Subcutaneous adipose tissue (tissue), 4 donors: Measurements from ENCODE around the gene SPDYE3. TPM values are rescaled to one million over a fixed set of nuclear protein-coding genes. Genes with fewer than 3 reads are reported as not detected.

Experiments
- small RNA-seq: library from RNA; depleted of rRNA; stranded (forward); fragments of <200 nt; gene quantifications from one replicate; pipeline ENCODE3, GENCODE V24; 2016
- total RNA-seq, 4 donors: library from RNA; depleted of rRNA; stranded (reverse); fragments of >200 nt; gene quantifications; one replicate each; pipeline ENCODE4 v1.1.0, GENCODE V29; 2016
- TF ChIP-seq, protein P1 (sequence below): fragments of 450-650 bp; IDR thresholded peaks from one replicate; pipeline ENCODE4 v1.5.1; 2016; ENCODE audit warnings: low read depth, mild to moderate bottlenecking, control low read depth, antibody characterized with exemption, moderate library complexity

Gene SPDYE3
- total RNA-seq, 4 donors from 2014 or later: not detected

- TF ChIP-seq, protein P1, sequence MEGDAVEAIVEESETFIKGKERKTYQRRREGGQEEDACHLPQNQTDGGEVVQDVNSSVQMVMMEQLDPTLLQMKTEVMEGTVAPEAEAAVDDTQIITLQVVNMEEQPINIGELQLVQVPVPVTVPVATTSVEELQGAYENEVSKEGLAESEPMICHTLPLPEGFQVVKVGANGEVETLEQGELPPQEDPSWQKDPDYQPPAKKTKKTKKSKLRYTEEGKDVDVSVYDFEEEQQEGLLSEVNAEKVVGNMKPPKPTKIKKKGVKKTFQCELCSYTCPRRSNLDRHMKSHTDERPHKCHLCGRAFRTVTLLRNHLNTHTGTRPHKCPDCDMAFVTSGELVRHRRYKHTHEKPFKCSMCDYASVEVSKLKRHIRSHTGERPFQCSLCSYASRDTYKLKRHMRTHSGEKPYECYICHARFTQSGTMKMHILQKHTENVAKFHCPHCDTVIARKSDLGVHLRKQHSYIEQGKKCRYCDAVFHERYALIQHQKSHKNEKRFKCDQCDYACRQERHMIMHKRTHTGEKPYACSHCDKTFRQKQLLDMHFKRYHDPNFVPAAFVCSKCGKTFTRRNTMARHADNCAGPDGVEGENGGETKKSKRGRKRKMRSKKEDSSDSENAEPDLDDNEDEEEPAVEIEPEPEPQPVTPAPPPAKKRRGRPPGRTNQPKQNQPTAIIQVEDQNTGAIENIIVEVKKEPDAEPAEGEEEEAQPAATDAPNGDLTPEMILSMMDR: no peak
These were observed 59.7 kb downstream of the SPDYE3 start for GRCh38 chr7:100367251-100367620.

DNA sequence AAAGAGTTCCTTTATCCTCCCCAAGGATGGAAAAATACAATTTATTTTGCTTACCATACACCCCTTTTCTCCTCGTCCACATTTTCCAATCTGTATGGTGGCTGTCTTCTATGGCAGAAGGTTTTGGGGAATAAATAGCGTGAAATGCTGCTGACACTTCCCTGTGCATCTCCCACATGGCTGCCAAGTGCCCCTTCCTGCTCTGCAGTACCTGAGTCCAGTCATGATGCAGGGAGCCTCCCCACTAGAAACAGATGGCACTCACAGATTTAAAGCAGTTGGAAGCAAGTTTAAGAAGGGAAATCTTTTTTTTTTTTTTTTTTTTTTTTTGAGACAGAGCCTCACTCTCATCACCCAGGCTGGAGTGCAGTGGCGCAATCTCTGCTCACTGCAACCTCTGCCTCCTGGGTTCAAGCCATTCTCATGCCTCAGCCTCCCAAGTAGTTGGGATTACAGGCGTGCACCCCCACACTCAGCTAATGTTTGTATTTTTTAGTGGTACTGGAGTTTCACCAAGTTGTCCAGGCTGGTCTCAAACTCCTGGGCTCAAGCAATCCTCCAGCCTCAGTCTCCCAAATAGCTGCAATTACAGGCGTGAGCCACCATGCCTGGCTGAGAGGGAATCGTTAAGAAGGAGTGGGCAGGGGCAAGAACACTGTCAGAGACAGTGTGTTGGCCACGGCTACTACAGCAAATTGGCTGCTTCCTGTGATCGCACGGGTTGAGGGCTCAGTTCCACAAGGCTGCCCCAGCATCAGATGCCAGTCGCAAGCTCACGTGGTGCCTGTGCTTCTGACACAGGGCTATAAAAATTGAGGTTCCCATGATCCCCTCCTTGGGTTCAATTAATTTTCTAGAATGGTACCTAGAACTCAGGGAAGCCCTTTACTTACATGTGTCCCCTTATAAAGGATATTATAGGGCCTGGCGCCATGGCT, 60.4 kb downstream of the SPDYE3 start:
- TF ChIP-seq, protein P1: no peak

DNA sequence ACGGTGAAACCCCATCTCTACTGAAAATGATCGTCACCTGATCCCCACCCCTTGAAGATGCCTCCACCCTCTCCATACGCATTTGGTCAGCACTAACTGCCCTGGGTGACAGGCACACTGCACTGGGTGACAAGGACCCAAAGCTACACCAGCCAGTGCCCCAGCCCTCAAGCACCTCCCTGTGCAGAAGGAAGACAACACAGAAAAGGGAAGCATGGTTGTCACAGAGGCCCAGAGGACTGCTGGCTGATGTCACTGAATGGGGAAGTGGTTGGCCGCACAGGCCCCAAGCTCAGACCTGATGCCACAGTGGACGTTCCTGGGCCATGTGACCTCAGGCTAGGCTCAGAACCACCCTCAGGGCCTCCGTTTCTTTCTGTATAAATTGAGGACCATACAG, 61.6 kb downstream of the SPDYE3 start:
- TF ChIP-seq, protein P1: no peak

DNA sequence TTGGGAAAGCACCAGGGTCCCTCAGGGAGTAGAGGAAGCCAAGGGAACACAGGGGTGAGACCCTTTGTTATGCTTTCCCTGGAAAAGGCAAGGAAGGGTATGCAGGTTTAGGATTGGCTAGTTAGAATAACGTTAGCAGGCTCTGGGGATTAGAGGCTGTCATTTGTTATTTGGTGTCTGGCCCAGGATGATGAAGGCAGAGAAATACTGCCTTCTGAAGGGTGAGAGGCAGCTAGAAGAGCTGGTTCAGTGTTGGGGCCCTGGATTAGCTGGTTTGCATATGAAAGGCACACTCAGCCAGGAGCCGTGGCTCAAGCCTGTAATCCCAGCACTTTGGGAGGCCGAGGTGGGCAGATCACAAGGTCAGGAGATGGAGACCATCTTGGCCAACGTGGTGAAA, 62.8 kb downstream of the SPDYE3 start:
- TF ChIP-seq, protein P1: no peak

DNA sequence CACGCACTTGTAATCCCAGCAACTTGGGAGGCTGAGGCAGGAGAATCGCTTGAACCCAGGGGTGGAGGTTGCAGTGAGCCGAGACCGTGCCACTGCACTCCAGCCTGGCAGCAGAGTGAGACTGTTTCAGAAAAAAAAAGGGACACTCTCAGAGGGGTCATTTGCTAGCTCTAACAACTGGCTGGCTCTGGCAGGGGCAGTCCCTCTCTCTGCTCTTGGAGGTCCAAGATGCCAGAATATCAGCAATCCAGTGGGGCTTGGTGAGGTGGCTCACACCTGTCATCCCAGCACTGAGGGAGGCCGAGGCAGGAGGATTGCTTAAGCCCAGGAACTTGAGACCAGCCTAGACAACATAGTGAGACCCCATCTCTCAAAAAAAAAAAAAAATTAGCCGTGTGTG, 63.2 kb downstream of the SPDYE3 start:
- TF ChIP-seq, protein P1: no peak

DNA sequence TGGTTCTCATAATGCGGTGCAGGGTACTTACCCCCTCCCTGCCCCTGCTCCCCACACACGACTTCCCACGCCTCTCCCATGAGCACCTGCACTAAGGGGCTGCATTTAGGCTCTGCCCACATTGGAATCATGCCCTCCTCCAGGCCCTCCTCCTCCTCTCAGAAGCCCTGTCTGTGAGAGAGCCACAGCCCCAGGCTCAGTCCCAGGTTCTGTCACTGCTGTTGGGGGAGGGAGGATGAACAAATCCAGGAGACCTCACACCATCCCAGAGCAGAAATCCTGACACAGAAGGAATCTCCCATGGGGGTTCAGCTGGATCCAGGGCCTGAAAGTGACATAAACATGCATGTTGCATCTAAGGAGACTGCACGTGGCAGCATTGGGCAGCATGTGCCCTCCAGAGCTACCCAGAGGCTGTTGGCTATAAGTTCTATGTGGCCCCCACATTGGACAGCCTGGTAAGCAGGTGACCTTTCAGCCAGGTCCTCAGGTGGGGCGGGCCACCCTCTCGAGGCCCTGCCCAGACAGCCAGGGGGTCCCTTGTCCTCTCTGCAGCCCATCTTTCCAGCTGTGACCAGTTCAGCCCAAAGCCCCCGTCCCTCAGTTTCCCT, 64.2 kb downstream of the SPDYE3 start:
- TF ChIP-seq, protein P1: no peak

Small RNA genes lying within 50 kb of the gene (small RNA-seq; reads per million reads assigned to genes)
- gene RF00019: 0.49 reads per million

Other genes with a start within 250 kb of the SPDYE3 start
- gene ZNF3, start 226.0 kb upstream of the SPDYE3 start, total RNA-seq: 10 to 100 TPM; 14.8 to 29.3 (median 25.2) TPM
- gene COPS6, start 218.7 kb upstream of the SPDYE3 start, total RNA-seq: 10 to 100 TPM; 50.5 to 74.4 (median 57.0) TPM
- 10 to 100 TPM; 20.1 to 66.1 (median 46.7) TPM for gene MCM7, start 206.3 kb upstream of the SPDYE3 start, total RNA-seq
- gene AP4M1, start 206.1 kb upstream of the SPDYE3 start, total RNA-seq: 10 to 100 TPM in 3 of 4 donors, 1 to 10 TPM in 1; 6.7 to 25.6 (median 18.0) TPM
- gene TAF6, start 188.3 kb upstream of the SPDYE3 start, total RNA-seq: 10 to 100 TPM in 3 of 4 donors, 1 to 10 TPM in 1; 9.8 to 36.2 (median 26.2) TPM
- 10 to 100 TPM in 1 of 4 donors, 1 to 10 TPM in 3; 5.3 to 13.0 (median 8.2) TPM for gene CNPY4, start 188.1 kb upstream of the SPDYE3 start, total RNA-seq
- 1 to 10 TPM in 3 of 4 donors, under 1 TPM in 1; 0.66 to 2.7 (median 2.3) TPM for gene MBLAC1, start 180.7 kb upstream of the SPDYE3 start, total RNA-seq
- 100 to 1,000 TPM; 142 to 268 (median 250) TPM for gene LAMTOR4, start 158.8 kb upstream of the SPDYE3 start, total RNA-seq
- 1 to 10 TPM; 2.6 to 6.7 (median 4.6) TPM for gene TRAPPC14, start 149.0 kb upstream of the SPDYE3 start, total RNA-seq
- gene GAL3ST4, start 139.1 kb upstream of the SPDYE3 start, total RNA-seq: 1 to 10 TPM in 3 of 4 donors, under 1 TPM in 1; 0.85 to 3.6 (median 1.5) TPM
- gene GPC2, start 130.3 kb upstream of the SPDYE3 start, total RNA-seq: 1 to 10 TPM in 1 of 4 donors, under 1 TPM in 1, not detected in 2; 0.66 to 2.7 TPM
- 1 to 10 TPM in 2 of 4 donors, under 1 TPM in 2; 0.65 to 3.6 (median 1.9) TPM for gene STAG3, start 129.8 kb upstream of the SPDYE3 start, total RNA-seq
- gene PVRIG, start 87.8 kb upstream of the SPDYE3 start, total RNA-seq: under 1 TPM in 3 of 4 donors, not detected in 1; 0.34 to 0.66 (median 0.49) TPM
- 100 to 1,000 TPM in 1 of 4 donors, 10 to 100 TPM in 3; 21.8 to 154 (median 34.0) TPM for gene PILRB, start 50.4 kb downstream of the SPDYE3 start, total RNA-seq
- 10 to 100 TPM in 2 of 4 donors, 1 to 10 TPM in 2; 8.0 to 44.2 (median 9.9) TPM for gene PILRA, start 65.8 kb downstream of the SPDYE3 start, total RNA-seq
- gene ZCWPW1, start 121.0 kb downstream of the SPDYE3 start, total RNA-seq: 10 to 100 TPM in 1 of 4 donors, 1 to 10 TPM in 3; 6.0 to 11.1 (median 8.0) TPM
- gene MEPCE, start 122.1 kb downstream of the SPDYE3 start, total RNA-seq: 10 to 100 TPM; 21.2 to 28.6 (median 22.3) TPM
- gene PPP1R35, start 128.8 kb downstream of the SPDYE3 start, total RNA-seq: 10 to 100 TPM; 11.1 to 26.4 (median 18.4) TPM
- under 1 TPM in 1 of 4 donors, not detected in 3; 0.68 TPM for gene SPACDR, start 156.6 kb downstream of the SPDYE3 start, total RNA-seq
- gene TSC22D4, start 171.5 kb downstream of the SPDYE3 start, total RNA-seq: 10 to 100 TPM; 17.0 to 35.6 (median 19.1) TPM
- under 1 TPM in 2 of 4 donors, not detected in 2; 0.17 to 0.22 TPM for gene NYAP1, start 176.2 kb downstream of the SPDYE3 start, total RNA-seq
- gene AGFG2, start 231.5 kb downstream of the SPDYE3 start, total RNA-seq: 10 to 100 TPM in 2 of 4 donors, 1 to 10 TPM in 2; 3.4 to 24.3 (median 7.1) TPM